Adrenal gland (tissue), 12 donors: ENCODE measurements around the gene PRG2. TPM values are rescaled to one million over a fixed set of nuclear protein-coding genes. Genes with fewer than 3 reads are reported as not detected.
"Not testable (repeated sequence)": the region's sequence is repeated elsewhere in the genome, so short reads cannot be mapped to it uniquely, and the experiment has no call there.

ENCODE experiments used
- DNase-seq, 7 donors: peaks; one replicate each; pipeline ENCODE4 v3.0.0-alpha.2; 2019 to 2020
- H3K27ac ChIP-seq, 5 donors: fragments of 200-600 bp; sonication (generic) in 4 of 5; 1 replicate in 3 of 5; 2 replicates in 2 of 5; pipeline versions ENCODE4 v1.5.1 to v1.8.0; 2016 to 2020; ENCODE audit warnings: mild to moderate bottlenecking in 1 of 5
- H3K27me3 ChIP-seq: fragments of 200-600 bp; 2 replicates; pipeline ENCODE4 v1.8.0; 2021
- H3K36me3 ChIP-seq, 2 donors: fragments of 200-600 bp; replicated peaks in 1 of 2; 1 replicate in 1 of 2; 2 replicates in 1 of 2; pipeline versions ENCODE4 v1.5.1 to v1.8.0; 2018 to 2022
- H3K4me1 ChIP-seq, 2 donors: fragments of 200-600 bp; replicated peaks in 1 of 2; 1 replicate in 1 of 2; 2 replicates in 1 of 2; pipeline versions ENCODE4 v1.5.1 to v1.8.0; 2018 to 2021
- H3K4me3 ChIP-seq, 4 donors: fragments of 200-600 bp; sonication (generic) in 3 of 4; one replicate each; pipeline ENCODE4 v1.5.1; 2016 to 2018
- H3K9me3 ChIP-seq, 3 donors: fragments of 200-600 bp; sonication (generic) in 1 of 3; replicated peaks in 1 of 3; 1 replicate in 2 of 3; 2 replicates in 1 of 3; pipeline versions ENCODE4 v1.5.1 to v1.8.0; 2016 to 2021
- POLR2A ChIP-seq, 2 donors: fragments of 450-650 bp; IDR thresholded peaks; one replicate each; pipeline ENCODE4 v1.6.1; 2017; ENCODE audit warnings: antibody characterized with exemption in 2 of 2, mild to moderate bottlenecking in 2 of 2, moderate library complexity in 1 of 2
- WGBS, 4 donors: extraction: QIAGEN DNeasy Blood & Tissue Kit in 2 of 4; methylation state at CpG; one replicate each; pipeline versions ENCODE4 v1.1.5 to v1.1.7; 2013 to 2017; 5-methylcytosine and 5-hydroxymethylcytosine counted together
- intact Hi-C, 2 donors: fragments of 100-400 bp; cut with DNase I; formaldehyde crosslinking; loops; one replicate each; pipeline versions ENCODE4 v1.14.1 to v1.15.0; 2022 to 2023
- polyA plus RNA-seq, 3 donors: library from polyadenylated mRNA; stranded (reverse); fragments of 200-250 nt in 2 of 3; fragments of 350-450 nt in 1 of 3; fragmentation: Illumina TruSeq in 1 of 3; extraction: RNeasy Lipid Tissue Mini Kit (QIAGEN cat#74804) in 1 of 3; gene quantifications; one replicate each; pipeline ENCODE4 v1.2.3, GENCODE V29; 2013 to 2014
- total RNA-seq, 9 donors: library from RNA; depleted of rRNA in 4 of 9; stranded (reverse); fragments of >200 nt in 4 of 9; fragments of 120-200 nt in 1 of 9; fragmentation: NEBNext Ultra II Directional in 1 of 9; extraction: Animal tissue kit (Norgen Biotek cat#: 25700) in 1 of 9; gene quantifications; one replicate each; pipeline versions ENCODE4 v1.1.0 to v1.2.4, GENCODE V29; 2013 to 2023
- TF ChIP-seq, protein P1 (sequence below), 6 experiments: fragments of 450-650 bp in 4 of 6; fragments of 200-600 bp in 2 of 6; sonication (generic) in 1 of 6; IDR thresholded peaks; 1 replicate in 5 of 6; 2 replicates in 1 of 6; pipeline versions ENCODE4 v1.5.1 to v1.8.0; 2016 to 2021; ENCODE audit warnings: antibody characterized with exemption in 6 of 6, mild to moderate bottlenecking in 2 of 6, moderate library complexity in 1 of 6
- donor health status: healthy with polysubstance abuse.
- donor health status: Bipolar disorder and iron deficiency.
- donor health status: DM: yes; HTN: yes; CAD: no.
- donor health status: DM: no; HTN: no; CAD: no.
- donor health status: DM: no; HTN: no; CAD: no.
- donor health status: DM: yes; HTN: yes; CAD: no.

Gene PRG2
- total and polyA plus RNA-seq, 12 donors, result 0.24 to 0.97 (median 0.27) TPM; not detected in 8

GRCh38 chr11:57364851-57365660, 25.4 kb downstream of the PRG2 start:
- intact Hi-C loops, result no loop called here
- Histone ChIP-seq H3K4me1 (no peaks in the 10 kb centered on the region), H3K9me3 (no peaks in the 10 kb centered on the region), H3K27ac (no peak overlapping the region), H3K27me3 (no peaks in the 10 kb centered on the region), H3K4me3 (no peak overlapping the region), H3K36me3 (no peaks in the 10 kb centered on the region)
- DNase-seq, result no peak
- WGBS, 4 donors, result 78 to 83% (median 81%) methylated on average over 9 of the region's 9 CpGs
- no peak for TF ChIP-seq POLR2A (IDR thresholded peaks at IDR 0.05)
- TF ChIP-seq, protein P1, sequence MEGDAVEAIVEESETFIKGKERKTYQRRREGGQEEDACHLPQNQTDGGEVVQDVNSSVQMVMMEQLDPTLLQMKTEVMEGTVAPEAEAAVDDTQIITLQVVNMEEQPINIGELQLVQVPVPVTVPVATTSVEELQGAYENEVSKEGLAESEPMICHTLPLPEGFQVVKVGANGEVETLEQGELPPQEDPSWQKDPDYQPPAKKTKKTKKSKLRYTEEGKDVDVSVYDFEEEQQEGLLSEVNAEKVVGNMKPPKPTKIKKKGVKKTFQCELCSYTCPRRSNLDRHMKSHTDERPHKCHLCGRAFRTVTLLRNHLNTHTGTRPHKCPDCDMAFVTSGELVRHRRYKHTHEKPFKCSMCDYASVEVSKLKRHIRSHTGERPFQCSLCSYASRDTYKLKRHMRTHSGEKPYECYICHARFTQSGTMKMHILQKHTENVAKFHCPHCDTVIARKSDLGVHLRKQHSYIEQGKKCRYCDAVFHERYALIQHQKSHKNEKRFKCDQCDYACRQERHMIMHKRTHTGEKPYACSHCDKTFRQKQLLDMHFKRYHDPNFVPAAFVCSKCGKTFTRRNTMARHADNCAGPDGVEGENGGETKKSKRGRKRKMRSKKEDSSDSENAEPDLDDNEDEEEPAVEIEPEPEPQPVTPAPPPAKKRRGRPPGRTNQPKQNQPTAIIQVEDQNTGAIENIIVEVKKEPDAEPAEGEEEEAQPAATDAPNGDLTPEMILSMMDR (IDR thresholded peaks at IDR 0.05), result no peak

- Histone ChIP-seq H3K4me3 (no peak overlapping the region), H3K27me3 (no peaks in the 10 kb centered on the region), H3K9me3 (no peaks in the 10 kb centered on the region), H3K36me3 (no peaks in the 10 kb centered on the region), H3K27ac (no peak overlapping the region), H3K4me1 (no peaks in the 10 kb centered on the region)
- no peak for DNase-seq
- intact Hi-C loops, result no loop called here
- 58 to 71% (median 60%) methylated on average over 6 to 7 of the region's 7 CpGs for WGBS, 4 donors
- TF ChIP-seq, protein P1 (IDR thresholded peaks at IDR 0.05), result no peak
- no peak for TF ChIP-seq POLR2A (IDR thresholded peaks at IDR 0.05)
Observed at GRCh38 chr11:57363131-57364080, 27.0 kb downstream of the PRG2 start.

DNA sequence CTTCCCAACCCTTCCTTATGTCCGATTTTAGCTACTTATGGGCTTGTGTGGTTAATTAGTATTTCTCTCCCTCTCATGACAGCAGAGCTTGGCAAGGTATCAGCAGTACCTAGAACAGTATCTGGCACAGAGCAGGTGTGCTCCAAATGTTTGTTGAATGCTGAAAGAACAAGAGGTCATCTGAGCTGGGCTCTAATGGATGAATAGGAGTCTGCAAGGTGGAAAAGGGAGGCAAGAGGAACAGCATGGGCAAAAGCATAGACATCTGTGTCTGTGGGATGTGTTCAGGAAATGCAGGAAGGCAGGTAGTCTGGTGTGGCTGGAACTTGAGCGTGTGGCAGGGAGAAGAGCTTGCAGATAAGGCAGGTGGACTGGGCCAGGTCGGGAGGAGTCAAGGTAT, 28.5 kb downstream of the PRG2 start:
- Histone ChIP-seq H3K9me3 (no peaks in the 10 kb centered on the region), H3K4me3 (no peak overlapping the region), H3K36me3 (no peaks in the 10 kb centered on the region), H3K27ac (no peak overlapping the region), H3K27me3 (no peaks in the 10 kb centered on the region), H3K4me1 (no peaks in the 10 kb centered on the region)
- TF ChIP-seq POLR2A (IDR thresholded peaks at IDR 0.05), result no peak
- TF ChIP-seq, protein P1 (IDR thresholded peaks at IDR 0.05), result no peak
- intact Hi-C loops, result no loop called here
- DNase-seq, result no peak
- WGBS, 4 donors, result 65 to 83% (median 76%) methylated on average over 3 of the region's 3 CpGs

DNA sequence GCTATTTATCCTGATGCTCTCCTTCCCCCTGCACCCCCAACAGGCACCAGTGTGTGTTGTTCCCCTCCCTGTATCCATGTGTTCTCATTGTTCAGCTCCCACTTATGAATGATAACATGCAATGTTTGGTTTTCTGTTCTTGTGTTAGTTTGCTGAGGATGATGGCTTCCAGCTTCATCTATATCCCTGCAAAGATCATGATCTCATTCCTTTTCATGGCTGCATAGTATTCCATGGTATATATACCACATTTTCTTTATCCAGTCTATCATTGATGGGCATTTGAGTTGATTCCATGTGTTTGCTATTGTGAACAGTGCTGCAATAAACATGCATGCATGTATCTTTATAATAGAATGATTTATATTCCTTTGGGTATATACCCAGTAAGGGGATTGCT, 29.0 kb downstream of the PRG2 start:
- H3K4me3 ChIP-seq, H3K27ac ChIP-seq, DNase-seq, H3K27me3 ChIP-seq, H3K9me3 ChIP-seq, H3K4me1 ChIP-seq, H3K36me3 ChIP-seq, intact Hi-C loops: not testable (repeated sequence)
